Peyer's patch (tissue), 4 donors: ENCODE measurements around the gene KATNAL1. TPM values are rescaled to one million over a fixed set of nuclear protein-coding genes. Genes with fewer than 3 reads are reported as not detected.

Source experiments
- DNase-seq, 3 donors: peaks; one replicate each; pipeline ENCODE4 v3.0.0-alpha.2; 2017 to 2019
- H3K27ac ChIP-seq, 4 donors: fragments of 200-600 bp; sonication (generic); one replicate each; pipeline ENCODE4 v1.5.1; 2016 to 2019
- H3K27me3 ChIP-seq, 2 donors: fragments of 200-600 bp; sonication (generic); one replicate each; pipeline ENCODE4 v1.5.1; 2019
- H3K36me3 ChIP-seq, 3 donors: fragments of 200-600 bp; sonication (generic); one replicate each; pipeline ENCODE4 v1.5.1; 2016 to 2019
- H3K4me1 ChIP-seq, 4 donors: fragments of 200-600 bp; sonication (generic); one replicate each; pipeline ENCODE4 v1.5.1; 2016 to 2019
- H3K4me3 ChIP-seq, 4 donors: fragments of 200-600 bp; sonication (generic); 1 replicate in 3 of 4; 2 replicates in 1 of 4; pipeline ENCODE4 v1.5.1; 2016 to 2019; ENCODE audit warnings: mild to moderate bottlenecking in 1 of 4
- H3K9me3 ChIP-seq, 4 donors: fragments of 200-600 bp; sonication (generic); one replicate each; pipeline ENCODE4 v1.5.1; 2016 to 2019; ENCODE audit warnings: mild to moderate bottlenecking in 1 of 4
- CTCF ChIP-seq, 6 experiments: fragments of 450-650 bp in 4 of 6; fragments of 200-600 bp in 2 of 6; sonication (generic) in 1 of 6; IDR thresholded peaks; one replicate each; pipeline ENCODE4 v1.5.1; 2017 to 2019; ENCODE audit warnings: antibody characterized with exemption in 6 of 6, mild to moderate bottlenecking in 3 of 6, moderate library complexity in 1 of 6
- POLR2A ChIP-seq, 2 donors: fragments of 450-650 bp; IDR thresholded peaks; one replicate each; pipeline ENCODE4 v1.5.1; 2017; ENCODE audit warnings: antibody characterized with exemption in 2 of 2, mild to moderate bottlenecking in 2 of 2, moderate library complexity in 2 of 2
- total RNA-seq, 4 donors: library from RNA; depleted of rRNA; stranded (reverse); fragments of >200 nt; gene quantifications; one replicate each; pipeline ENCODE4 v1.1.0, GENCODE V29; 2016

KATNAL1 gene
- total RNA-seq, 4 donors from 2014 or later = 2.7 to 25.6 (median 13.0) TPM

GRCh38 chr13:30300596-30300995 is 6.8 kb downstream of the KATNAL1 start:
- Histone ChIP-seq H3K9me3 (no peaks in the 10 kb centered on the region), H3K27ac (no peak overlapping the region), H3K27me3 (no peaks in the 10 kb centered on the region), H3K4me1 (no peaks in the 10 kb centered on the region), H3K4me3 (no peak overlapping the region), H3K36me3 (no peaks in the 10 kb centered on the region)
- TF ChIP-seq POLR2A (IDR thresholded peaks at IDR 0.05) (no peak), CTCF (IDR thresholded peaks at IDR 0.05) (no peak)
- DNase-seq = no peak

DNA sequence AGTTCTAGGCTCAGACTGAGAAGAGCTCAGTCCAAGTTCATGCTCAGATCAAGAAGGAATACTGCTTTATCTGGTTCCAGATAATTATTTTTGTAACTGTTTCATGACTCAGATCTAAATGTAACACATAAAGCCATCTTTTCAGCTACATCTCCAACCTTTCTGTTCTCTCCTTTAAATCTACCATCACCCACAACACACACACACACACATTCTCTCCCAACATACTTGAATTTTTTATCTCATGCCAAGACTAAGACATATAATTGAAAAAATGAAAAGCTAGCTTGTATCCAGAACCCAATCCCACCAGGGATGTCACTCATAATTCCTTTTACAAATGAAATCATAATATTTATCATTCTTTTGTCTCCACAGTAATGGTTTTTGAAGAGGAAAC is 7.6 kb downstream of the KATNAL1 start:
- no peak overlapping the region for H3K27ac ChIP-seq
- TF ChIP-seq POLR2A (IDR thresholded peaks at IDR 0.05) = no peak
- no peak for TF ChIP-seq CTCF (IDR thresholded peaks at IDR 0.05)
- no peaks in the 10 kb centered on the region for H3K36me3 ChIP-seq
- no peak for DNase-seq
- H3K27me3 ChIP-seq = no peaks in the 10 kb centered on the region
- no peaks in the 10 kb centered on the region for H3K9me3 ChIP-seq
- H3K4me3 ChIP-seq = no peak overlapping the region
- no peaks in the 10 kb centered on the region for H3K4me1 ChIP-seq

DNA sequence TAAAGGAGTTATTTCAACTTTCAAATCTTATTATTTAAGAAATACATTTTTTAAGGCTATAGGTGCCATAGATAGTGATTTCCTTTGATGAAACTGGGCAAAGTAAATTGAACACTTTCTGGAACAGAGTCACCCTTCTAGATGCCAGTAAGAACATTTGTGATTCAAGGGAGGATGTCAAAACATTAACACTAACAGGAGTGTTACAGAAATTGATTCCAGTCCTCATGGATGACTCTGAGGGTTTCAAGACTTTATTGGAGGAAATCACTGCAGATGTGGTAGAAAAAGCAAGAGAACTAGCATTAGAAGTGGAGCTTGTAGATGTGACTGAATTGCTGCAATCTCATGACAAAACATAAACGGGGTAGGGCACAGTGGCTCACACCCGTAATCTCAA is 12.2 kb downstream of the KATNAL1 start:
- Histone ChIP-seq H3K27me3 (no peaks in the 10 kb centered on the region), H3K36me3 (no peaks in the 10 kb centered on the region), H3K4me1 (no peaks in the 10 kb centered on the region), H3K4me3 (no peak overlapping the region), H3K27ac (no peak overlapping the region), H3K9me3 (no peaks in the 10 kb centered on the region)
- no peak for DNase-seq
- TF ChIP-seq POLR2A (IDR thresholded peaks at IDR 0.05) (no peak), CTCF (IDR thresholded peaks at IDR 0.05) (no peak)

DNA sequence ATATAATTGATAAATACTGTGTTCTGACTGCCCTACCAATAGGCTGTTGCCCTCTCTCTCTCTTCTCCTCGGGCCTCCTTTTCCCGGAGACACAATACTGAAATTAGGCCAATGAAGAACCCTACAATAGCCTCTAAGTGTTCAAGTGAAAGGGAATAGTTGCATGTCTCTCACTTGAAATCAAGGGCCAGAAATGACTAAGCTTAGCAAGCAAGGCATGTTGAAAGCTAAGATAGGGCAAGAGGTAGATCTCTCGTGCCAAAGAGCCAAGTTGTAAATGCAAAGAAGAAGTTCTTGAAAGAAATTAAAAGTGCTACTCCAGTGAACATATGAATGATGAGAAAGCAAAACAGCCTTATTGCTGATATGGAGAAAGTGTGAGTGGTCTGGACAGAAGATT is 13.3 kb downstream of the KATNAL1 start:
- no peak overlapping the region for H3K4me3 ChIP-seq
- no peak for DNase-seq
- H3K36me3 ChIP-seq = no peaks in the 10 kb centered on the region
- H3K27me3 ChIP-seq = no peaks in the 10 kb centered on the region
- H3K9me3 ChIP-seq = no peaks in the 10 kb centered on the region
- TF ChIP-seq POLR2A (IDR thresholded peaks at IDR 0.05) (no peak), CTCF (IDR thresholded peaks at IDR 0.05) (no peak)
- no peak overlapping the region for H3K27ac ChIP-seq
- no peaks in the 10 kb centered on the region for H3K4me1 ChIP-seq

DNA sequence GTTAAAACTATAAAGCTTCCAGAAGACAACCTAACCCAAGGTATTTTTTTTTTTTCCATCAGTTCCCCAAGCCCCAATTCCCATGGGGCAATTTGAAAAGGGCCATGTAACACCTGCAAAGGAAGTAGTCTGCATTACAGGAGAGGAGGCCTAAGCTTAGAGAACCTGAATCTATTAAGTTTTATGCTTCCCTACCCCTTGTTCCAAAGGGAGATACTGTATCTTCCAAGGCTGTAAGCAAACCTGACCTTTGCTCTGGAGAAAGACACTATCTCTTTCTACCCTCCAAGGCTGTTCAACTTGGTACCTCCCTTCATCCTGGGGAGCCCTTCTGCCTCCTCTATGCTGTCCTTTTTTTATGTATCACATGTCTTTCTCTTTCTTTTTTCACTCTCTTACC is 15.0 kb downstream of the KATNAL1 start:
- no peak for DNase-seq
- H3K27me3 ChIP-seq = no peaks in the 10 kb centered on the region
- no peak overlapping the region for H3K4me3 ChIP-seq
- no peaks in the 10 kb centered on the region for H3K9me3 ChIP-seq
- no peak overlapping the region for H3K27ac ChIP-seq
- H3K4me1 ChIP-seq = no peaks in the 10 kb centered on the region
- no peaks in the 10 kb centered on the region for H3K36me3 ChIP-seq
- TF ChIP-seq CTCF (IDR thresholded peaks at IDR 0.05) (no peak), POLR2A (IDR thresholded peaks at IDR 0.05) (no peak)

GRCh38 chr13:30290812-30291436 is 16.4 kb downstream of the KATNAL1 start:
- H3K9me3 ChIP-seq = no peaks in the 10 kb centered on the region
- no peaks in the 10 kb centered on the region for H3K36me3 ChIP-seq
- no peak for DNase-seq
- TF ChIP-seq POLR2A (IDR thresholded peaks at IDR 0.05) (no peak), CTCF (IDR thresholded peaks at IDR 0.05) (no peak)
- H3K4me3 ChIP-seq = no peak overlapping the region
- H3K27me3 ChIP-seq = no peaks in the 10 kb centered on the region
- H3K4me1 ChIP-seq = no peaks in the 10 kb centered on the region
- H3K27ac ChIP-seq = no peak overlapping the region
